ENCODE results near the gene THOC1. TPM values are rescaled to one million over a fixed set of nuclear protein-coding genes. Genes with fewer than 3 reads are reported as not detected.

THOC1 gene
- total RNA-seq, 1 donor from 2014 or later, result 57.2 TPM

DNA sequence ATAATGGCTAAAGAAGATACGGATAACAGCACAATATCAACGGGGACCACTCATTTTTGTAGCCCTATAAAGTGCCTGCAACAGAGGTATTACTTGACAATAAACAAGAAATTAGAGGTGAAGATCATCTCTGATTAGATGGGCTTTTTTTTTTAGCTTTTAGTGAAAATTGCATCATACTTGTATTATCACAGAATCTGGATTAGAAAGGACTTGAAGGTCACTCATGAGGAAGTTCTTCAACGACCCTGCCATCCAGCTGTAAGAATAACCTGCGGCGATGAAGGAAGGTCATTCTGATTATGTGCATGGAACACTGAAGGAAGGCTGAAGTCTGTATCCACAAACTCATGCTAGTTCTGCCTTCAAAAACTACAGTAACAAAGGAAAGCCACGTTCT is 40.5 kb downstream of the THOC1 start:
- DNase-seq (ENCODE audit: low spot score) (no peak), ATAC-seq (no peak)
- intact Hi-C loops (cut with DNase I), result no loop called here

DNA sequence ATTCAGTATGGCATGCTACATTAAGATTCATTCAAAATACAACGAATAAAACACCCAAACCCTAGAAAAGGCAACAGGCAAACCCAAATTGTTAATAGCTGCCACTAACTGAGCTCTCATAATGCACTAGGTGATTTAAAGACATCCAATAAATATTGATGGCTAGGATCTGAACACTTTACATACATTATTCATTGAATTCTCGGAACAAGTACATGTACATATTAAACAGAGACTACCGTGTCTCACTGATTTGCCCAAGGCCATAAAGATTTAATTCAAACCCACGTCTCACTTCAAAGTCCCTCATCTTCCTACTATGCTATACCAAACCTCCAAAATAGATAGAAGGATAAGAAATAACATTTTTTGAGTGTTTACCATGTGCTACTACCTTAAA is 42.1 kb downstream of the THOC1 start:
- ATAC-seq, result no peak

DNA sequence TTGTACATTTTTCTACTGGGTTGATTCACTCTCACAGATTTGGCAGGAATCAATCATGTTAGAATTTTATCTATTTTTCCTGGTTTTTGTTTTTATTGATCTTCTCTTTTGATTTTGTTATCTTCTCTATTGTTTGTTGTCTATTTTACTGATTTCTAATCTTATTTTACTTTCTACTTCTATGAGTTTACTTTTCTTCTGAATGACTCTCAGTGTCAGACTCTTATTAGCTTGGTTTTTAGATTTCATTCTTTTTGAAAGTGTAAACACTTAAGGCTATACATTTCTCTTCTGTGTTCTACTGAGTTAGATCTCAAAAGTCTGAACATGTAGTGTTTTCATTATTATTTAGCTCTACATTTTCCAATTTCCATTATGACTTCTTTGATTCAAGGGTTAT is 47.1 kb downstream of the THOC1 start:
- no peak for ATAC-seq
- intact Hi-C loops (cut with DNase I), result no loop called here
- DNase-seq (ENCODE audit: low spot score), result no peak

More for the DNA sequence above, 42.1 kb downstream of the THOC1 start:
- DNase-seq (ENCODE audit: low spot score), result no peak
- intact Hi-C loops (cut with DNase I), result no loop called here

DNA sequence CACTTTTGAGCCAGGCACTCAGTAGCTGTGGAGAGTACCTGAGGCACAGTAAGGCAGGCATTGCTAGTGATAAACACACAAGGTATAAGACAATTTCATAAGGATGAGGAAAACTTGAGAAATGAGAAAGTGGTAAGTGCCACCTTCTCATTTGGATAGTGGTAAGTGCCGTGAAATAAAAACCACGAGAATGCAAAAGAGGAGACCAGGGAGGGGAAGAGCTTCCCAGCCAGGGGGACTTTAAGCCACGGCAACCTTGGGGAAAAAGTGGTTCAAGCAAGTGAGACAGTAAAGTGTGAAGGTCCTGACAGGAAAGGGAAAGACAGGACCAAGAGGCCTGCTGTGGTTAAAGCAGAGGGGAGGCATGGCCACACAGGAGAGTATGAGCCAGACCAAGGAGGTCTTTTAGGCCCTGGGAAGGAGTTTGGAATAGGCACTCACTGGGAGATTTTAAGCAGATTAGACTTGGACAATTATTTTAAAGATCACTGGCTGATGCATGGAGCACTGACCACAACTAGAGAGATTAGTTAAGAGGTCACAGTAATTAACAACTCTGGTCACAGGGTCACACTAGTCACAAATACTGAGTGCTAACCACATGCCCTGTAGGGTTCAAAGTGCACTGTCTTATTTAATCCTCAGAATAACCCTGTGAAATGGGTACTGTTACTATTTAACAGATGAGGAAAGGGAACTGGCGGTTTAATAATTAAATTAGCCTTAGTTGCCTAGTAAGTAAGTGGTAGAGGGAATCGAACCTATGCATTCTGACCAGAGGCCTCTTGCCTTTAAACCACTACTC is 50.1 kb downstream of the THOC1 start:
- ATAC-seq (no peak), DNase-seq (ENCODE audit: low spot score) (no peak)
- intact Hi-C loops (cut with DNase I), result no loop called here

DNA sequence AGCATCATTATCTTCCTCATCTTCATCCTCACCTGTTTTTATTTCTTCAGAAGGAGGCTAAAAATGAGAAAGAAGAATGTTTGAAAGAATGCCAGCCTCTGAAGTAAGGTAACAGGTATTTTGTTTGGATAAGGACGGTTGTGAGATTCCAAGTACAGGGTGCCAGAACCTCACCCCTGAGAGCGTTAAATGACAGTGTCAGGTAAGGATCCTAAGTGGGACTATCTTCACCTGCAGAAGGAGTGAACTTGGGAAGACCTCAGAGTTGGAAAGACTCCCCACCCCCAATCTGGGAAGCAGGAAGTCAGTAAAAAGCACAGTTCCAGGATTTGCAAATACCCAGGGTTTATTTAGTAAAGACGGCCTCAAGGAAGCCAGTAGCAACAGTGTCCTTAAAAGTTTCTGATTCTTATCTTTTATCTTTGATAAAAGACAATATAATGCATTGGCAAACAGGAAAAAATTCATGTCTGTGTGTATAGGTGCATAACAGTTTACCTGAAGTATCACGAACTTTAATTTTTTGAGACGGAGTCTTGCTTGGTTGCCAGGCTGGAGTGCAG is 52.3 kb downstream of the THOC1 start:
- no peak for DNase-seq (ENCODE audit: low spot score)

DNA sequence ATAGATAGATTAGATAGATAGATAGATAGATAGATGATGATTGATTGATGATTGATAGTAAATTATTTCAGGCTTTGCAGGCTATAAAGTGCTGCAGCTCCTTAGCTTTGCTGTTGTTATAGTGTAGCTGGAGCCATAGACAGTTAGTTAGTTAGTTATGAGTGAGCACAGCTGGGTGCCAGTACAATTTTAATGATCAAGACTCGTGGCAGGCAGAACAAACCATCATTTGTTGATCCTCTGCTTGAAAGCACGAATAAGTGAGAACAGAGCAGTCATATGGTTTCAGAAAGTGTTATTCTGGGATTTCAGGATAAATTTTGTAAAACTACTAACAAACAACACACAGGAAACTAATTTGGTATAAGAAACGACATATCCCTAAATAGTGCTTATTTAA is 53.9 kb downstream of the THOC1 start:
- DNase-seq (ENCODE audit: low spot score), result no peak
- intact Hi-C loops (cut with DNase I), result no loop called here
- ATAC-seq, result no peak

More for the DNA sequence above, 52.3 kb downstream of the THOC1 start:
- ATAC-seq, result no peak
- intact Hi-C loops (cut with DNase I), result no loop called here

DNA sequence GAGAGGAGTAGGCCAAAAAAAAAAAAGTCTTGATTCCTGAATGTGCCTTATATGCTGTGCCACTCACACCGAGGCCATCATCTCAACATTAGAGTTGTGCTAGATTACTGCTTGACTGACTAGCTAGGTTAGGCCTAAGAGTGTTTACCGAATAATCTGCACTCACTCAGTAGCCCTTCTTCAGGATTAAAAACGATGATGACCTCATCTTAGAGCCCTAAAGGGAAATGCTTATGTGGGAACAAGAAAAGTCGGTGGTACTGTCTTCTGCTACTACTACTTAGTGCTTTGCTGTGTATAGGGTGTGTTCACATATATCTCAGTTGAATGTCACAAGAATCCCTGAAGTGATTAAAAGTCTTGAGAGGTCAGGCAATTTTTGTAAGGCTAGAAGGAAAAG is 54.3 kb downstream of the THOC1 start:
- no peak for DNase-seq (ENCODE audit: low spot score)
- ATAC-seq, result no peak
- intact Hi-C loops (cut with DNase I), result no loop called here

DNA sequence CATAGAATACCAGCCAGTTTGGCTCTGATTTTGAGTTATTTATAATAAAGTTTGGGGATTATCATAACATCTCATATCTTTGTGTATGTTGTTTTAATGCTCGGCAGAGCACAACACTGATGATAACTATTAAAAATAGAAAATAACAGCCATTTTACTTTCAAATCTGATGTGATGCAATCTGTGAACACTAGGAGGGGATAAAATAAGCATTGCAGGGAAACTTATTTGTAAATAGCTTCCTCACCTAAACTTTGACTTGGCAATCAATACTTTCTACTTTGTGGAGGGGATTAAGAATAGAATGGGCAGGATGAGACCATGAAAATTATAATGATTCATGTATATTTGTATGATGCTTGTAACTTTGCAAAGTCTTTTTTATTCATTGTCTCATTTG is 55.1 kb downstream of the THOC1 start:
- intact Hi-C loops (cut with DNase I), result no loop called here
- no peak for DNase-seq (ENCODE audit: low spot score)
- no peak for ATAC-seq

DNA sequence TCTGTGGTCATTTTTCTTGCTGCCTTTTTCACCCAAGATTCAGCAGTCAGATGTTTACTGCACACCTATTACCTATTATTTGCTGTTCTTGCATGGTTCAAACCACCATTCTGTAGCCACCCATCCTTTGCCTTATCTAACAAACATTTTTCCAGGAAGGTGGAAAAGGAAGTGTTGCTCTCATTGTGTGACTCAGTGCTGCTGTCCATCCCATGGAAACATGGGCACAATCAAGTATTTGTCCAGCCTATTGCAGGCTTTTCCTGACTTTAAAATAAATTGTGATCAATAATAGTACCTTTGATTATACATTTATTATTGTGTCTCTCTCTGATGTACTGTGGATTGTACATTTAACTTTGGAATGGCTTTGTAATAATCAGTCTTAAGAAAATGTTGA is 56.3 kb downstream of the THOC1 start:
- ATAC-seq (no peak), DNase-seq (ENCODE audit: low spot score) (no peak)
- intact Hi-C loops (cut with DNase I), result no loop called here

DNA sequence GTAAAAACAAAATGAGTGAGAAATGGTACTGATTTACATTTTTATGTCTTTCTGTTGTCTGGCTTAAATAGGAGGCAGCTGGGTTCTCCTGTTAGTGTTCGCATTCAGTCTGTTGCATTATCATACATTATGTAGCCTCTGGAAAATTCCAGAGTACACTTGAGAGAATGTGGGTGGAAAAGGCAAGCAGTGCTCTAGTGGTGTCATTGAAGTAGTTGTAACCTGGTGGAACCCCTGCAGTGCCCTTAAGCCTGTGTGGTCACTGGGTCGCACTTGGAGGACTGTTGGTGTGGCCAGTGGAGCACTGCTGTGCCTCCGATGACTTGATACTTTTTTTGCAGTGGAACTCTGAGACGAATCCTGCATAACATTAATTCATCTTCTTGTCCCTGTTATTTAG is 57.1 kb downstream of the THOC1 start:
- ATAC-seq (no peak), DNase-seq (ENCODE audit: low spot score) (no peak)
- intact Hi-C loops (cut with DNase I), result no loop called here

DNA sequence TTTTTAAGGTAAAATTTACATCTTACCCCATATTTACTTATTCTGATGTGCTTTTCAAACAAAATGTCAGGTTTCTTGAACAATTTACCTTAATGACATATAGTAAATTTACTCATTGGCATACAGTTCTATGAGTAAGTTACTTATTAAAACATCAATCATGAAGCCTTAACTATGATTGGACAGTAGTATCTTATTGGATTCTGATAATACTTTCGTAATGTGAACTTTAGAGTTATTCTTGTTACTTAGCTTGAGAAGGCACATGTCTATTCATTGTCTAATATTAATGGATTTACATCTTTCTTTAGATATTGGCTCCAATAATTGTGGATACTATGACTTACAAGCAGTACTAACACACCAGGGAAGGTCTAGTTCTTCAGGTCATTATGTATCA is 57.8 kb downstream of the THOC1 start:
- intact Hi-C loops (cut with DNase I), result no loop called here
- DNase-seq (ENCODE audit: low spot score) (no peak), ATAC-seq (no peak)

DNA sequence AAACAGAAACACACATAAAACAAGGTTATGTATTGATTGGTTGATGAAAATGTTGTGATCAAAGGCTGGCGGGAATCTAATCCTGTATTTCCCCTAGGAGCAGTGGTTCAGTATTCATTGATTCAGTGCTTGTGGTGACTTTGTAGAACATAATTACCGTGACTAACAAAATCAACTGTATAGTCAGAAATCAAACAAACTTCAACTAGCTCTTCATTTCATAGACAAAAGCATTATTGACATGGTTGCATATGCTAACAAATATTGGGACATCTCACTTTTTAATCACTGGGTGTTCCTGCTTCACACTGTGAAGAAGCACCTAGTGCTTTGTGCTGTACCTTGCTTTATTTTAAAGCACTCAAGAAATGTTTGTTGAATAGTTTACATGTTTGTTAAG is 68.1 kb downstream of the THOC1 start:
- ATAC-seq, result no peak
- intact Hi-C loops (cut with DNase I), result no loop called here

DNA sequence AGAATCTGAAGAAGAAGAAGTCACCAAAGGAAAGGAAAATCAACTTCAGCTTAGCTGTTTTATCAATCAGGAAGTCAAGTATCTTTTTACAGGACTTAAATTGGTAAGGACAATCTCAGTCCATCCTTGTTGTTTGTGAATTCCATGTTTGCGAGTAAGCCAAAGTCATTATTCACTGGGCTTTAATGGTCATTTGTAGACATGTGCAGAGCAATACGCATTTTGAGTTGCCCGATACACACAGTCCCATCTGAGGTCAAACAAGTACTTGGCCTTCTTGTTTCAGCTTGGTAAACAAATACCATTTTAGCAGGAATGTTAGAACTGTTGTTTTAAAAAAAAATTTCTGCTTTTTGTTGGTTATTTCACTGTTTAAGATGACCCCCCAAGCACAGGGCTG is 68.6 kb downstream of the THOC1 start:
- DNase-seq (ENCODE audit: low spot score) (no peak), ATAC-seq (no peak)
- intact Hi-C loops (cut with DNase I), result no loop called here

More for the DNA sequence above, 68.1 kb downstream of the THOC1 start:
- no peak for DNase-seq (ENCODE audit: low spot score)

DNA sequence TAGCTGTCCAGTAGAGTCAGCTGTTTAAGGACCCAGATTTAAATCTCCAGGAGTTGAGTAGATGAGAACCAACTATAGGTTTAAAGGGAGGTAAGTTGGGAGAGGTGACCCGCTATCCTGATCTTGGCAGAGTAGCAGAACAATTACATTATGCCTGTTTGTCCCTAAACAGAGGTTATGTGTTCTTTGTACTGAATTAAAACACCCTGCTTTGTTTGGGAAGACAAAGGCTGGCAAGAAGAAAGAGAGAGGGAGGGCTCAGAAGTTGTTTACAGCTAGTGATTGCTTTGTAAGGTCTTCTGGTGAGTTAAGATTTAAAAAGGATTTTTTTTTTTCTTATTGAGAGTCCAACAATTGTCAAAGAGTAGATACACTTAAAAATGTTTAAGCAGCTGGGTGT is 72.2 kb downstream of the THOC1 start:
- intact Hi-C loops (cut with DNase I), result no loop called here
- DNase-seq (ENCODE audit: low spot score) (no peak), ATAC-seq (no peak)

DNA sequence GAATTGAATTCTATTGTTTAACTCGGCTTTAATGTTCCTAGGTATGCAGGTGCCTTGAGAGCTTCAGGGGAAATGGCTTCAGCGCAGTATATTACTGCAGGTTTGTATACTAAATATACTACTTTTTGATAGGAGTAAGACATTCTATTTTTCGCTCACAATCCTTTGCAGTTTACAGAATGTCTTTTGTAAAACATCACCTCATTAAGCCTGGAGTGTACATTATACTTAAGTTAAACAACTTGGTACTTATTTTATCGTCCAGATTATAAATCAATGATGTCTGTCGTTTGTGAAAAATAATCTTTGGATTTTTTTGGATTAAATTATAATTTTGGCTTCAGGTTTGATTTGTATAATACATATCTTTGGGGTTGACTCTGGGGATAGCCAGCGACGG is 75.0 kb downstream of the THOC1 start:
- intact Hi-C loops (cut with DNase I), result no loop called here
- ATAC-seq (no peak), DNase-seq (ENCODE audit: low spot score) (no peak)

DNA sequence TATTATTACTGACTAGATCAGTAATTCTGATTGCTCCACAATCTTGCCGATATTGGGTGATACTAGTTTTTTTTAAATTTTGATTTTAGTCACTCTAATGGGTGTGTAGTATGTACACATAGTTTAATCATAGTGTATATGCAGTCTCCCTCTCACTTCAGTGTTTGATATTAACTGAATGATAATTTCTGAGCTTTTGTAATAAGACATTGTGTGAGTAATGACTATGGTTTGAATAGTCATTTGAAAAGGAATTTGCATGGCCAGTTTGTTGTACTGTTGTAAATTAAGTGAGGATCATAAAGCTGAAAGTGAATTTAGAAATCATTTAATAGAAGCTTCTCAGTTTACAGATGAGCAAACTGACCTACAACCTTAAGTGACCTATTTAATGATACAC is 76.1 kb downstream of the THOC1 start:
- intact Hi-C loops (cut with DNase I), result no loop called here
- no peak for ATAC-seq
- no peak for DNase-seq (ENCODE audit: low spot score)

DNA sequence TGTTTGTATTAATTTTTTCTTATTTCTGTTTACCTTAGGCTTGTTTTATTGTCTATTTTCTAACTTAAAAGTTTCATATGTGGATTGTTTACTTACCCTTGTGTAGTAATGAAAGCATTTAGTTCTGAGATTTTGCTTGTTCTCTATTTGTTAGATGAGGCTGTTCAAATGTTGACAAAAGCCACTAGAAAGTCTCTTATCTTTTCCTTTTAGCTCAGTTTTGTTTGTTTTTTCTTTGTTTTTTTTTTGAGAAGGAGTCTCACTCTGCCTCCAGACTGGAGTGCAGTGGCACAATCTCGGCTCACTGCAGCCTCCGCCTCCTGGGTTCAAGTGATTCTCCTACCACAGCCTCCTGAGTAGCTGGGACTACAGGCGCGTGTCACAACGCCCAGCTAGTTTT is 78.6 kb downstream of the THOC1 start:
- DNase-seq (ENCODE audit: low spot score) (no peak), ATAC-seq (no peak)
- intact Hi-C loops (cut with DNase I), result no loop called here

DNA sequence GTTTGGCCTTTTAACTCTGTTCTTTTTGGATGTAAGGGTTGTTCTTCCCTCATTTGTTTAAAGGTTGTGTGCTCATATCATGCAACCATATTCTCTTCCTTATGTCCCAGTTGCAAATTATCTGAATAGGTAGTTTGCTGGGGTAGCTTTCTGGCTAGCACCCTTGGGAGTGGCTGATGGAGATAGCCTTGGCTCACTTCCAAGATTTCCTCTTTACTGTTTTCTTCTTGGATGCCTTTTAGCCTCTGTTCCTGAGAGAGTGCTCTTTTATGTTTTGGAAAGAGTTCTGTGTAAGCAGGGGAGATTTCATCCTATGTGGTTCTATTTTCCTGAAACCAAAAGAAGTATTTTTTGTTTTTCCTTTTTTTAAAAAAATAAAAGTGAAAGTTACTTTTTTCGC is 84.1 kb downstream of the THOC1 start:
- ATAC-seq, result peak; percentile 60

DNA sequence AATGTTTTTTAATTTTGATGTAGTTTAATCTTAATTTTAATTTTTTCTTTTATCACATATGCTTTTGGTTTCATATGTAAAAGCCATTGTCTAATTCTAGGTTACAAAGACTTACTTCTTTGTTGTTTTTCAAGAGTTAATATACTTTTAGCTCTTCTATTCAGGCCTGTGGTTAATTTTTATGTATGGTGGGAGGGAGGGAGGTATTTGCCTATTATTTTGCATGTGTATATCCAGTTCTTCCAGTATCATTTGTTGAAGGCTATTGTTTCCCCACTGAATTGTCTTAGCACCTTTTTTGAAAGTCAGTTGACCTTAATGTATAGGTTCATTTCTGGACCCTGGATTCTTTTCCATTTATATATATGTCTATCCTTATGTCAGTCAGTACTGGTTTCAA is 86.1 kb downstream of the THOC1 start:
- no peak for ATAC-seq
- intact Hi-C loops (cut with DNase I), result no loop called here
- no peak for DNase-seq (ENCODE audit: low spot score)

More for the DNA sequence above, 84.1 kb downstream of the THOC1 start:
- no peak for DNase-seq (ENCODE audit: low spot score)
- intact Hi-C loops (cut with DNase I), result no loop called here

DNA sequence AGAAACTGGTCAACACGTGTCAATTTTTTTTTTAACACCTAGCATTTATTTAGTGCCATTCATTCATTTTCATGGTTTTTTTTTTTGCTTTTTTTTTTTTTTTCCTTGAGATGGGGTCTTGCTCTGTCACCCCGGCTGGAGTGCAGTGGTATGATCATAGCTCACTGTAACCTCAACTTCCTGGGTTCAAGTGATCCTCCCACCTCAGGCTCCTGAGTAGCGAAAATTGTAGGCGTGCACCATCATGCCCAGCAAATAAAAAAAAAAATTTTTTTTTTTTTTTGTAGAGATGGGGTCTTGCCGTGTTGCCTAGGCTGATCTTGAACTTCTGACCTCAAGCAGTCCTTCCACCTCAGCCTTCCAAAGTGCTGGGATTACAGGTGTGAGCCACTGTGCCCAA is 88.3 kb downstream of the THOC1 start:
- DNase-seq (ENCODE audit: low spot score) (no peak), ATAC-seq (no peak)
- intact Hi-C loops (cut with DNase I), result no loop called here

DNA sequence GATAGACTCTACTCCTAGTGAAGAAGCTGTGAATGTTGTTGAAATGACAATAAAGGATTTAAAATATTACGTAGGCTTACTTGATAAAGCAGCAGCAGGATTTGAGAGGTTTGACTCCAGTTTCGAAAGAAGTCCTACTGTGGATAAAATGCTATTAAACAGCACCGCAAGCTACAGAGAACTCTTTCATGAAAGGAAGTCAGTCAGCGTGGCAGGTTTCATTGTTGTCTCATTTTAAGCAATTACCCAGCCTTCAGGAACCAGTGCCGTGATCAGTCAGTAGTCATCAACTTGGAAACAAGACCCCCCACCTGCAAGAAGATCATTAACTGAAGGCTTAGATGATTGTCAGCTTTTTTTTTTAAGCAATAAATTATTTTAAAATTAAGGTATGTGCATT is 95.5 kb downstream of the THOC1 start:
- intact Hi-C loops (cut with DNase I), result no loop called here
- ATAC-seq (no peak), DNase-seq (ENCODE audit: low spot score) (no peak)

All from sciatic nerve (tissue), 2 donors.